Ishikawa (cell line): ENCODE measurements around the gene PHLDA2.
A peak's percentile ranks its signal among the peaks of the same experiment; 100 is the strongest.

Source experiments
- CEBPB ChIP-seq: IDR thresholded peaks from 2 replicates; pipeline ENCODE4 v1.6.1; 2012
- CREB1 ChIP-seq: IDR thresholded peaks from 2 replicates; pipeline ENCODE4 v1.6.1; 2012; ENCODE audit warnings: low read depth
- EGR1 ChIP-seq: IDR thresholded peaks from 2 replicates; pipeline ENCODE4 v1.6.1; 2012
- EP300 ChIP-seq: IDR thresholded peaks from 2 replicates; pipeline ENCODE4 v1.6.1; 2012; ENCODE audit warnings: borderline replicate concordance
- FOXM1 ChIP-seq: IDR thresholded peaks from 2 replicates; pipeline ENCODE4 v1.6.1; 2012; ENCODE audit warnings: low read depth, borderline replicate concordance
- NFIC ChIP-seq: IDR thresholded peaks from 2 replicates; pipeline ENCODE4 v1.6.1; 2012
- TAF1 ChIP-seq: IDR thresholded peaks from 2 replicates; pipeline ENCODE4 v1.6.1; 2012; ENCODE audit warnings: low read depth, mild to moderate bottlenecking
- TCF12 ChIP-seq: IDR thresholded peaks from 2 replicates; pipeline ENCODE4 v1.6.1; 2012; ENCODE audit warnings: low read depth
- YY1 ChIP-seq: IDR thresholded peaks from 2 replicates; pipeline ENCODE4 v1.6.1; 2012; ENCODE audit warnings: low read depth
- ZBTB7A ChIP-seq: IDR thresholded peaks from 2 replicates; pipeline ENCODE4 v1.6.1; 2012; ENCODE audit warnings: low read depth
- TF ChIP-seq, protein P1 (sequence below): IDR thresholded peaks from 2 replicates; pipeline ENCODE4 v1.6.1; 2012
- TF ChIP-seq, protein P2 (sequence below): IDR thresholded peaks from 2 replicates; pipeline ENCODE4 v1.6.1; 2012; ENCODE audit warnings: low read depth, mild to moderate bottlenecking

DNA sequence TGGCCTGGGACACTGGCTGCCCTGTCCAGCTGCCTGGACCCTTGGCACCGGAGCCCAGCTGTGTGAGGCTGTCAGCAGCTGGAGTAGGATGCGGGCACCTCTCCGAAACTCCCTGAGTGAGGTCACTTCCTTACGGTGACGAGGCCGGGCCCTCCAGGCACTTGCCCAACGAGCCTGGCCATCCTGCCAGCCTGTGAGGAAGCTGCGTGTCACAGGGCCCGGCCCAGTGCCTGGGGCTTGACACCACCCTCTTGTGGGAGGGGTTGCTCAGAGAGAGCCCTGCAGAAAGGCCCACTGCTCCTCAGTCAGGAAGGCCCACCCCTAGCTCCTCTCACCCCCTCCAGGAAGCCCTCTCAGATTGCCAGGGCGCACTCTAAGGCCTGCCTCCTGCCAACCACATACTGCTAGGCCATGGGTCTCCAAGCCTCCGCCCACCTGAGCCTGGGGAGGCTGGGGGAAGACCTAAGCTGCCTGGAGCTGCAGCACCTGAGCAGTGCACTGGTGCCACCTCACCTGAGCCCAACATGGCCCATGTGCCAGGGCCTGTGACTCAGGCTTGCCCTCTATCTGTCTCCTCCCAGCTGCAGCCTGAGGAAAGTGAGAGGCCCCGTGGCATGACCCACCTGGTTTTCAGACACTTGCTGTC lies 4.3 kb upstream of the PHLDA2 start:
- no peak for TF ChIP-seq EP300
- TF ChIP-seq TAF1 = no peak
- TF ChIP-seq FOXM1 = no peak
- TF ChIP-seq, protein P1, sequence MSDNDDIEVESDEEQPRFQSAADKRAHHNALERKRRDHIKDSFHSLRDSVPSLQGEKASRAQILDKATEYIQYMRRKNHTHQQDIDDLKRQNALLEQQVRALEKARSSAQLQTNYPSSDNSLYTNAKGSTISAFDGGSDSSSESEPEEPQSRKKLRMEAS = peak; percentile 60
- TF ChIP-seq CREB1 = peak; percentile 70
- TF ChIP-seq ZBTB7A = no peak
- no peak for TF ChIP-seq NFIC
- TF ChIP-seq, protein P2, sequence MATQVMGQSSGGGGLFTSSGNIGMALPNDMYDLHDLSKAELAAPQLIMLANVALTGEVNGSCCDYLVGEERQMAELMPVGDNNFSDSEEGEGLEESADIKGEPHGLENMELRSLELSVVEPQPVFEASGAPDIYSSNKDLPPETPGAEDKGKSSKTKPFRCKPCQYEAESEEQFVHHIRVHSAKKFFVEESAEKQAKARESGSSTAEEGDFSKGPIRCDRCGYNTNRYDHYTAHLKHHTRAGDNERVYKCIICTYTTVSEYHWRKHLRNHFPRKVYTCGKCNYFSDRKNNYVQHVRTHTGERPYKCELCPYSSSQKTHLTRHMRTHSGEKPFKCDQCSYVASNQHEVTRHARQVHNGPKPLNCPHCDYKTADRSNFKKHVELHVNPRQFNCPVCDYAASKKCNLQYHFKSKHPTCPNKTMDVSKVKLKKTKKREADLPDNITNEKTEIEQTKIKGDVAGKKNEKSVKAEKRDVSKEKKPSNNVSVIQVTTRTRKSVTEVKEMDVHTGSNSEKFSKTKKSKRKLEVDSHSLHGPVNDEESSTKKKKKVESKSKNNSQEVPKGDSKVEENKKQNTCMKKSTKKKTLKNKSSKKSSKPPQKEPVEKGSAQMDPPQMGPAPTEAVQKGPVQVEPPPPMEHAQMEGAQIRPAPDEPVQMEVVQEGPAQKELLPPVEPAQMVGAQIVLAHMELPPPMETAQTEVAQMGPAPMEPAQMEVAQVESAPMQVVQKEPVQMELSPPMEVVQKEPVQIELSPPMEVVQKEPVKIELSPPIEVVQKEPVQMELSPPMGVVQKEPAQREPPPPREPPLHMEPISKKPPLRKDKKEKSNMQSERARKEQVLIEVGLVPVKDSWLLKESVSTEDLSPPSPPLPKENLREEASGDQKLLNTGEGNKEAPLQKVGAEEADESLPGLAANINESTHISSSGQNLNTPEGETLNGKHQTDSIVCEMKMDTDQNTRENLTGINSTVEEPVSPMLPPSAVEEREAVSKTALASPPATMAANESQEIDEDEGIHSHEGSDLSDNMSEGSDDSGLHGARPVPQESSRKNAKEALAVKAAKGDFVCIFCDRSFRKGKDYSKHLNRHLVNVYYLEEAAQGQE = no peak
- no peak for TF ChIP-seq EGR1
- TF ChIP-seq CEBPB = peak; percentile 31; the same call in 1 of the 2 replicates
- TF ChIP-seq YY1 = no peak
- TF ChIP-seq TCF12 = peak; percentile 16; the same call in 1 of the 2 replicates
